UCSD-AML1 (cell line): Measurements from ENCODE around the gene MRPL42.
"Not testable (repeated sequence)": the region's sequence is repeated elsewhere in the genome, so short reads cannot be mapped to it uniquely, and the experiment has no call there.

Experiments used
- DNase-seq: peaks from one replicate; lab custom pipeline; 2025; ENCODE audit not compliant: unreplicated experiment; lab: John Stamatoyannopoulos, UW

MRPL42 gene

DNA sequence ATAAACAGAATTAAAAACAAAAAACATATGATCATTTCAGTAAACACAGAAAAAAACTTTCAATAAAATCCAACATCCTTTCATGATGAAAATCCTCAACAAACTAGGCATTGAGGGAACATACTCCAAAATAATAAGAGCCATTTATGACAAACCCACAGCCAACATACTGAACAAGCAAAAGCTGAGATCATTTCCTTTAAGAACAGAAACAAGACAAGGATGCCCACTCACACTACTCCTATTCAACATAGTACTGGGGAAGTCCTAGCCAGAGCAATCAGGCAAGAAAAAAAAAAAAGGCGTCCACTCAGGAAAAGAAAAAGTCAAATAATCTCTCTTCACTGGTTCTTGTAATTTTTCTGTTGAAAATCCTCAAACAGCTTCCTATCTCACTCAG, 30.1 kb downstream of the MRPL42 start:
- DNase-seq, result no peak

DNA sequence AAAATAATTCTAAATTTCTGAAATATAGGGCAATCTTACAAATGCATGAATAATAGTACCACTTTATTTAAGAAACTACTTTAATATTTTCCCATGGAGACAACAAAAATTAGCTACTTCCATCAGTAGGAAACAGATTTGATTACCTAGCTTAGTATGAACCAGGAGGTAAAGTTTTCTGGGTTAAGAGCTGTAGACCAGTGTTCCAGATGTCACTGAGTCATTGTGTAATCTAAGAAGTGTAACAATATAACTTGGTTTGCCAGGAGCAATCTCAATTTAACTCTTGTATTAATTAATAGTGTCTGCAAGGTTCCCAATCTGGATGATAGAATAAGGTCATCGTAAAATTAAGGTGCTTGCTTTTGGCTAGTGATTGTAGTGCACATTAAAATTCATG, 31.5 kb downstream of the MRPL42 start:
- not testable (repeated sequence) for DNase-seq

DNA sequence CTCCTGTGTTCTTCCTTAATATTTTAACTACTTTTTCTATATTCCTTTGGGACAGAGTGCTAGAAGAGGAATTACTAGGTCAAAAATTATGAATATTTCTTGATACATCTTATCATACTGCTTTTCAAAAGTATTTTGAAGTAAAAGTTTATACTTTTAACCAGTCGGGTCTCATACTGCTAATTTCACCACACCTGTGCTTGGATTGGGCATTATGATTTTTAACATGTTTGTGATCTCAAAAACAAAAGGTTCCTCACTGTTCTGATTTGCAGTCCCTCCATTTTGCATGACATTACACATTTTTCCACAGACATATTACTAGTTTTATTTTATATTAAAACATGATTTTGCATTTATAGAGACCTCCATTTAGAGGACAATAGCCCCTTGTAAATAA, 32.9 kb downstream of the MRPL42 start:
- no peak for DNase-seq

DNA sequence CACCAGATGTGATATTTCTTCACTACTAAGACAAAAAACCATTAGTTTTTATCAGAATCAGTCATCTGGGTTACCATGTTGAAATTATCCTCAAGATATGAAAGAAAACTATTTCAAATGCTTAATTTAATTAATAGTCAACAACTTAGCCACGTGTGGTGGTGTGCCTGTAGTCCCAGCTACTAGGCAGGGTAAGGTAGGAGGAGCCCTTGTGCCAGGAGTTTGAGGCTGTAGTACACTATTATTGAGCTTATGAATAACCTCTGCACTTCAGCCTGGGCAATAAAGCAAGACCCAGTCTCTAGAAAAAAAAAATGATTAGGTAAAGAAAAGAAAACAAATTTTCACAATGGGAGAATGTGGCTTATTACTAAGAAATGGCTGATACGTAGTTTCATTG, 33.4 kb downstream of the MRPL42 start:
- DNase-seq, result no peak

DNA sequence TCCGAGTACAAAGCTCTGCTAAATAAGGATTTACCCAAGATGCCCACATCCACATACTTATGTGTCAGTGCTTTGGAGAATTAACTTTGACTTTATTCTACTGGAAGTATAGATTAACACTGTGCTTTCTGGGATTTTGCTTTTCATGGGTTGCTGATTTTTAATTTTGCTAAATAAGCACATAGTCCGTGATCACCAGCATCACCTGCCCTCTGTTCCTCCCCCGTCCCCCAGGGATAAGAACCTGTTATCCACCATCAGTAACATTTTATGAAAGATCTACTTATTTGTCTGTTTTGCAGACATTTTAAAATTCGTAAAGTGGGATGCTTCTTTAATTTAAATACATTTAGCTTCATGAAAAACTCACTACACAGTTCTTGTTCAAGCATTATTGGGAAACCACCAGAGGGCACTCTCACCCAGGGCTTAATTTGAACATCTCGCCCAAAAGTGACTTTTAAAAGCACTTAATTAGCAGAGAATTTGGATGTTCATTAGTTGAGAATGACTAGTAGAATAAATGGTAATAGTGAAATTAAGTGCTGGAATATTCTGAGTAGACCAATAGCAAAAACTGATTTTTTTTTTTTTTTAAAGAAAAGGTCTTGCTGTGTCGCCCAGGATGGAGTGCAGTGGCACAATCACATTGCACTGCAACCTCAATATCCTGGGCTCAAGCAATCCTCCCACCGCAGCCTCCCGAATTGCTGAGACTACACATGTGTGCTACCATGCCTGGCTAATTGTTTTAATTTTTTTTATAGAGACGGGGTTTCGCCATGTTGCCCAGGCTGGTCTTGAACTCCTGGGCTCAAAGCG, 35.7 kb downstream of the MRPL42 start:
- DNase-seq, result peak; percentile 10

DNA sequence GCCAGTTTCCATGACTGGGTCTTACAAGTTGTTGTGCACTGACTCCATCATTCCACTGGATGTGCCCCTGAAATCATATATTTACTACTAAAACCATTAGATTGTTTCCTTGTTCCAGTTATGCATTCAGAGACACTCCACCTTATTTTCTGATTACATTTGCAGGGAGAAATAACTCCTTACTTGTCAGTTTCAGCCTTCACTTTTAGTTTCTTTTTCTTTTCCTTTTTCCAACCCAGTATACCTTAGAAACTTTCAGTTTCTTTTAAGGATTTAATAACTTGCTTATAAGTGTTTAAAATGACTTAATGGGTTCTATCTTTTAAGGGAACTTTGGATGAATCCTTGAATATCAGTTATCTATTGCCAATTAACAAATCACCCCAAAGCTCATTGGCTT, 39.9 kb downstream of the MRPL42 start:
- no peak for DNase-seq

DNA sequence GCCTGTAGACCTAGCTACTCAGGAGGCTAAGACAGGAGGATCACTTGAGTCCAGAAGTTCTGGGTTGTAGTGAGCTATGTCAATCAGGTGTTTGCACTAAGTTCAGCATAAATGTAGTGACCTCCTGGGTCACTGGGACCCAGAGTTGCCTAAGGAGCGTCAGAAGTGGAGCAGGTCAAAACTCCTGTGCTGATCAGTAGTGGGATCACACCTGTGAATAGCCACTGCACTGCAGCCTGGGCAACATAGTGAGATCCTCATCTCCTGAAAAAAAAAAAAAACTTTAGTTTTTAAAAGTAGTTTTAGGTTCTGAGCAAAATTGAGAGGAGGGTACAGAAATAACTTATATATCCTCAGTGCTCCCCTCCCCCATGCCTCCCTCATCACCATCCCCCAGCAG, 42.2 kb downstream of the MRPL42 start:
- DNase-seq, result no peak

DNA sequence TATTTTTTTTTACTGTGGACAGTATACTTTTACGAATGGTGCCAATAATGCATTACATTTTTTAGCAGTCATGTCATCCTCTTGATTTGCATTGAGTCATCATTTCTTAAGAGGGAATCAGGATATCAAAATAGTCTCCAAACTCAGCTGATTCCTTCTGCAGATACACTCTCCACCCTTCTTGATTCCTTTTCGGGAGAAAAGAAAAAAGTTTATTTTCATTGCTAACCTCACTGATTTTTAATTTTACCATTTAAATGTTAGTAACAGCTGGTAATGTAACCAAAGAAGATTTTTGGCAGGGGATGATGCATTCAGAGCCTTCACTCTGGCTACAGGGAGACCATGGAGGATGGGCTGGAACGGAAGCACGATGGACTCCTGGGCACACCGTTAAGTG, 47.5 kb downstream of the MRPL42 start:
- no peak for DNase-seq

DNA sequence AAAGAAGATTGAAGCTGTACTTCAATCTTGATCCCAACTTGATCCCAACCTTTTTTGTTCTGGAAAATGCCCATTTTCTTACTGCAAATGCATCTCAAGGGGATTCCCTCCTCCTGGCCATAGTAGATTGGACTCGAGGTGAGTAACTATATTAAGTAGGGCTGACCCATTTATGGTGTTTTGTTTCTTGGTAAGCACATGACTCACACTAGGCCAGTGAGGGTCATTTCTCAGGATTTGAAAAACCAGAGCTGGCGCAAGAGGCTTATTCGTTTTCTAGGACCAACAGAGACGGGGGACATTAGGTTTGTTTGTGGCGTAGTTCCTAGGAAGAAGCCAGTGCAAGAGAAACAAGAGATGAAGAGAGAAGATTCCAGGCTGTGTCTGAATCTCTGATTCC, 51.4 kb downstream of the MRPL42 start:
- no peak for DNase-seq

DNA sequence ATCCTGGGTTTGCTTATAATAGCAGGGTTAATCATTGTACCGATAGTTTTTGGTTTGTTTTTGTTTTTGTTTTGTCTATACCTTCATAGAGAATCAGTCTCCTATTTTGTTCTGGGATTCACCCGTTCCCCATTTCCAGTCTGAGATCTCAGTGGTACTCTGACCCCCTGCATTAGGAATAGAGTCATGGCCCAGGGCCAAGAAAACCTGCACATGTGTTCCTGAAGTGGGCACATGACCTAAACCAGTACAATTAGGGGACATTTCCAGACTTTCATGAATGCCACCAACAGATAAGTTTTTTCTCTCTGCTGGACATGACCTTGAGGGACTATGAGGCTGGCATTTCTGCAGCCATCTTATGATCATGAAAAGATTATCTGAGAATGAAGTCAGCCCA, 52.5 kb downstream of the MRPL42 start:
- DNase-seq, result no peak

DNA sequence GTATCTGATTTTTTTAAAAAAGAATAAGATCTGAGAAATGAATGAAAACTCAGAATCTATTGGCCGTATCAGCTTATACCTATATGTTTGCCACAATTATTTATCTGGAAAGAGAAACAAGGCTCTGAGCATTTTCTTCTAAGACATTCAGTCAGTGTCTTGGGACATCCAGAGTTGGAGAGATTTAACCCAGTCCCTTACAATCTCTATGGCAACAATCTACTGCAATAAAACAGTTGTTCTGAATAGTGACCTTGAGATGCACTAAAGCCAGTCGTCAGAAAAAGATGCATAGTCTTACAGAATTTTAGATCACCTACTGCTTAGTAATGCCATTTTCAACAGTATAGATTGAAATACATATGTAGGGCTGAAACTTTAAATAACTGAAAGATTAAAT, 53.1 kb downstream of the MRPL42 start:
- no peak for DNase-seq

DNA sequence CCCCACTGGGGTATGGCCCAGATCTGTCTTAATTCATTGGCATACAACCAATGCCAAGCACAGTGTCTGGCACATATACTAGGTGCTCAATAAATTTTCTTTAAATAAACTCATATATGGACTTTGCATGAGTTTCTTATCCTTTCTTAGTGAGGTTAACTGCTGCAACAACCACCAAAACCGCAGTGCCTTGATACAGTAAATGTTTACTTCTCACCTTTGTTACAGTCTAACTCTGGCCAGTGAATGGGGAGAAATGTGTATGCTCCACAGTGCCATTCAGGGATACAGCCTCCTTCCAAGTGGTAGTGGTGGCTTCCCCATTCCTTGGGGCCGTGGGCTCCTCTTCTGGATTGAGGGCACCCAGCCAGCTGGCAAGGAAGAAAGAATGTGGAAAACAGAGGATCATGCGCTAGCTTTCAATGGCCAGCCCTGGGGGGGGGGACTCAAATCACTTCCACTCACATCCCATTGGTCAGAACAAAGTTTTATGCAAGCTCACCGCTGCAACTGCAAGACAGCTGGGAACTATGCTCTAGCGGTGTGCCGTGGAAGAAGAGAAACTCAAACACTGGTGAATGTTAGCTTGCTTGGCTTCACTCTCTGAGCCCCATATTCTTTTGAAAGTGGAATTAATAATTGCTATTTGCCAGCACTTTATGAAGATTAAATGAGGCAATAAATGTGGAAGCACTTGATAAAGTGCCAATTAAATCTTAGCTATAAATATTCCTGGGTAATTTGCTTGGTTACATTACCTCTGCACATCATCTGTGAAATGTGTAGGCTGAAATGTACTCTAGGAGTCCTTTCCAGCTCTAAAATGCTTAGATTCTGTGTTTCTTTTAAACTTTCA, 54.1 kb downstream of the MRPL42 start:
- no peak for DNase-seq

DNA sequence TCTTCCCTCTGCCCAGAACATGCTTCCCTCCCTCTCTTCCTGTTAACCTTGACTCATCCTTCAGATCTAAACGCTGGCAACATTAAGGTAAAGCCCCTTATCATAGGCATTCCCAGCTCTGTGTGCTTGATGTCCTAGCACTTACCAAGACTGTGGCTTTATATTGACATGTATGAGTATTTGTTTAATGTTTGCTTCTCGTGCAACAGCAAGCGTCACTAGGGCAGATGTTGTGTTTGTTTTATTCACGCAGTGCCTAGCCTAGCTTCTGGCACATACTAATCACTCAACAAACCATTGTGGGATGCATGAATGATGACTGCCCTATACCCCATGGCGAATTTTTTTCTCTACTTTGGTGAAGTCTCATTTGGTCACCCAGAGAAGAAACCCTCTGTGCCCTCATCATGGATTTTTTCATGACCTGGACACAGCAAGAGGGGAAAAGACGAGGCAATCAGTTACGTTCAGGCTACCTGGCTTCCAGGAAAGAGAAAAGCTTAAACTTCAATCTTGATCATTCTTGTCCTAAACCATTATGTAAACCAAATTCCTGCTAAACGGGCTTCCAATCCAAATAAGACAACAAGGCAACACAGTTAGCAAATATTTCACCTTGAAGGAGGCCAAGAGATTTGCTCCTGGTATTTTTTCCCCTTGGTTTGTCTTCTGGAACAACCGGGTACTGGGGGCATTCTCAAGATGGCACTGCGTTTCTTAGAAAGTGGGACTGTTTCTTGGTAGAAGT, 57.2 kb downstream of the MRPL42 start:
- no peak for DNase-seq

DNA sequence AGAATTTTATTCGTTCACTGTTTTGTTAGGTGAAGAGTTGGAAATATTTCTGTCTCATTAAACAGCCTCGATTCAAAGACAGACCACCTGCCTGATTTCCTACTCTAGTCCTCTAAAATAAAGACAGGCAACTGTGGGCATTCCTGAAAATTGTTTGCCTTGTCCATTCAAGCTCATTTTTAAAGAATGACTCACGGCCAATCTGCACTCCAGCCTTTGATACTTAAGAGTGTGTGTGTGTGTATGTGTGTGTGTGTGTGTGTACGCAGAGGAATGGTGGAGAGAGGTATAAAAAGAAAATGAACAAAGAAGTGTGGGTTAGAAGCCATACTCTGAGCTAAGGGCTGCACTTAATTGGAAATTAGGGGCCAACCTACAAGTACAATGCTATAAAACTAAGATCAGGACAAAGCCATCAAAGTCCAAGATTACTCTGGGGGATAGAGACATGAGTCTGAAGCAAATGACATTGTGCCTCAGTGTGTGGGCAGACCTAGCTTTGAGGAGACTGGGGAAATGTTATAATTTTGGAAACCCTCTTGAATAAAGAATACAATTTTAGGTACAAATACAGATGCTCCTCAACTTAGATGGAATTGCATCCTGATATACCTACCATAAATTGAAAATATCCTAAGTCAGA, 59.6 kb downstream of the MRPL42 start:
- no peak for DNase-seq

DNA sequence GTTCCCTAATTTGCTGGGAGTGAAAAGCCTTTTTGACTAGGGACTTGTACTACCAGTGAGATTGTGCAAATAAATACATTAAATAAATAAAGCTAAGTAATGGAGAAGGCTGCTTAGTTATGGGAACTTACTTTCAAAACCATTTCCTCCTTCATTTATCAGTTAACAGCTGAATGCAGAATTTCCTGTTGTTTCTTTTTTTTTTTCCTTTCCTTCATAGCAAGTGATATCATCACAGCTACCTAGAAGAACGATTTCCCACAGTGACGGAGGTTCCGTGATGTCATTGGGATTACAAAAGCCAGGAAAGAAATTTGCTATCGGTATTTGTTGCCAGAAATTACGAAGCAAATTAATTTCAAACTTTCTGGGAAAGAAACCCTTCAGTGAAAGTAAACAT, 63.0 kb downstream of the MRPL42 start:
- DNase-seq, result no peak

DNA sequence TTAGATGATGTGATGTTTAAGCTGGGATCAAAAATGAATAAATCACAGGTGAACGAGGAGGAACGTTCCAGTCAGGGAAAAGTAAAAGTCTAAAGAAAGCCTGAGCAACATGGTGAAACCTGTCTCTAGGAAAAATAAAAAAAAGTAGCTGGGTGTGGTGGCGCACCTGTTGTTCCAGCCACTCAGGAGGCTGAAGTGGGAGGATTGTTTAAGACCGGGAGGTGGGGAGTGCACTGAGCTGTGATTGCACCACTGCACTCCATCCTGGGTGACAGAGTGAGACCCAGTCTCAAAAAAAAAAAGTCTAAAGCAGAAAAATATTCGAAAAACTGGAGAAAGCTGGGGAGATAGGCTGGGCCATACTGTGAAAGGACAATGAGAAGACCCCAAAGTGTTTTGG, 66.0 kb downstream of the MRPL42 start:
- DNase-seq, result no peak

DNA sequence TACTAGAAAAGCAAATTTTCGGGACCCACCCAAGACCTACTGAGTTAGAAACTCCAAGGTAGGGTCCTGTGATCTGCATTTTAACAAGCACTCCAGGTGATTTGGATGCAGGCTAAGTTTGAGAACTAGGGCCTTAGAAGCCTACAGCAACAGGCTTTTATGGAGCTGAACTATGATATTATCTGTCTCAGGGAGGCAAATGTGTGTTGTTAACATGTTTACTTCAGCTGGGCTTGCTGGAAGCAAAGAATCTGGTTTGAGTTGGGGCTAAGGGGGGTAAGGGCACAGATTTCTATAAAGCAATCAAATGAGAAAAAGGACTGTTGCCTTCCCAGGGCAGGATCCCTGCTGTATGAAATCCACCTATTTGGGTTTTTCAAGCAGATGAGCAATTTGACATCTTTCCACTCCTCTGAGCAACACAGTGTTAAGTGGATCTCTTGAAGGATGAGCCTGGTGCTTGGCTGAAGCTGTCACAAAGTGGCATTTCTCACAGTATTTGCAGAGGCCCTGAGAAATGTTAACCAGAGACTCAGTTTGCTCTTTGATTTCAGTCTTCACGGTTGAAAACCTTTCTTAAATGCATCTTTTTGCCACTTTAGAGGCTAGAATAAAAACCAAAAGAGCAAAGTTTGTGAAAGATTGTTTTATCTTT, 68.9 kb downstream of the MRPL42 start:
- no peak for DNase-seq

DNA sequence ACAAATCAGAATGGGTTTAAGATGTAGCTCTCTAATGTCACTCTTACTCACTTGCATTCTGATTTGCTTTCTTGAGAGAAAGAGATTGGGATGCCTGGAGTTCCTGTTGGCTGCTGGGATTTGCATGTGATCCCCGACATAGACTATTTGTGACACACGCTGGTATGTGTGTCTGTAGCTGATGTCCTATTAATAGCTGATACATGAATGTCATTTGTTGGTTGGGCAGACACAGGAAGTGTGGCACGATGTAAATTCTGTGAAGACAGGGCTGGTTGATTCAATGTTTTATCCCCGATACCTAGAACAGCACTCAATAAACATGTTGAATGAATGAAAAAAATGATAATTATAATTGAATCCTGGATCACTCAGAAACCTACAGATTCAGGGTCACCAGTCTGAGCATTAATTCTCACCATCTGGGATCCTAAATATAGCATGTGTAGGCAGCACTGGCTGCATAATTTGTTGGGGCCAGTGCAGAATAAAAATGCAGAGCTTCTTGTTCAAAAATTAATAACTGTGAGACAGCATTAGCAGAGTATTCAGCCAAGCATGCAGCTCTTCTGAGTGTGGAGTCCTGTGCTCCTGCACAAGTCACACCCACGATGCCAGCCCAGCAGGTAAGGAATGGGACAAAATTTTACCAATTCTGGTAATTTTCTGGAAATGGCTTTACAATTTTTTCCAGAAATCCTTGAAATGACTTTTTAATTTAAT, 69.6 kb downstream of the MRPL42 start:
- DNase-seq, result no peak

DNA sequence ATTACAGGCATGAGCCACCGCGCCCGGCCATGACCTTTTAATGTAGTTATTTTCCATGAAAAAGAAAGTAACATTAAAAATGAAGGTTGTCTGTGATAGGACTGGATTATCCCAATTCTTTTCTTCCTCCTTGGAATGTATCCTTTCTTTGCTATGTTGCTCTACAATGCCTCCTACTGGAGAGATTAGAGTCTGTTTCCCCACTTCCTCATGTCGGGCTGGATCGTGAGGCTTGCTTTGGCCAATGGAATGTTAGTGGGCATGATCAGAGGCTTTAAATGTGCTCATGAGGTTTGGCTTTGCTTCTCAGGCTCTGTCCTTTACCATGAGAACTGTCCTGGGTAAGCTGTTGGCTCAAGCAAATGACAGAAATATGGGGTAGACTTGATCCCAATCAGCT, 70.5 kb downstream of the MRPL42 start:
- no peak for DNase-seq

DNA sequence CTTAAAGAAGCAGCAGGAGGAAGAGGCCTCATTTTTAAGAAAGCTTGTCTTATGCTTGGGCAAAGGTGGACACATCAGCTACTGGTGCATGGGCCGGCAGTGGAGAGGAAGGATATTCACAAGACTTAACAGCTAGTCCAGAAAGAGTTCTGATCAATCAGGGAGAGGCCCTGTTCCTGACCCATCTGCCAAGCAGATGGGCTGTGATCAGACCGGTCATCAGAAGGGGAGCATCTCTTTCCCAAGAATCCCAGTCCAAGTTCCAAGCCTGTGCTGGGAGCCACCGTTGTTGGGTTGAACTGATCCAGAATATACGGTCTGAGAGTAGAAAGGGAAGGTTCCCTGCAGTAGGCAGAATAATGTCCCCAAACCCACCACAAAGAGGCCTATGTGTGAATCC, 72.5 kb downstream of the MRPL42 start:
- DNase-seq, result no peak
